Peyer's patch (tissue), 4 donors: ENCODE data around the gene CAMKK2.

Source experiments
- POLR2A ChIP-seq, 2 donors: fragments of 450-650 bp; IDR thresholded peaks; one replicate each; pipeline ENCODE4 v1.5.1; 2017; ENCODE audit warnings: antibody characterized with exemption in 2 of 2, mild to moderate bottlenecking in 2 of 2, moderate library complexity in 2 of 2
- TF ChIP-seq, protein P1 (sequence below), 6 experiments: fragments of 450-650 bp in 4 of 6; fragments of 200-600 bp in 2 of 6; sonication (generic) in 1 of 6; IDR thresholded peaks; one replicate each; pipeline ENCODE4 v1.5.1; 2017 to 2019; ENCODE audit warnings: antibody characterized with exemption in 6 of 6, mild to moderate bottlenecking in 3 of 6, moderate library complexity in 1 of 6

DNA sequence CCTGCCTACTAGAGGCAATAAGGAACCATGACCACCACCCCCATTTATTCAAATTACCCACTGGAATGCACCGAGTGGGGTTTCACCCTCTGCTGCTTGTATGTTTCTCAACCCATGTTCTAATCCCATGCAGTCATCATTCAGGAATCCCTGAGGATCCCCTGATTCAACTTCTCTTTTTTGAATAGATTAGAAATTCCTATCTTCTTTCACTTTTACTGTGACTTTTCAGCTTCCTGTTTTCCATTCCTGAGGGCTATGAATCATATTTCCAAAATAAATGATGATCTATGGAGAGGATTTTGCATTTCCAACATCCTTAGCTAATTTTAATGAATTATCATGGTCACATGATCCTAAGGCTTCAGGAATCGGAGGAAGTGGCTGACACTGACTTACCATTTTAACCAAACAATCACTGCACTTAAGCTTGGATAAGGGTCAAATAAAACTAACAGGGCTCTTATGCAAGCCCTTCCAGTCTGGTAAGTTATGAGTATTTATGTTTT lies 105.9 kb downstream of the CAMKK2 start:
- TF ChIP-seq, protein P1, sequence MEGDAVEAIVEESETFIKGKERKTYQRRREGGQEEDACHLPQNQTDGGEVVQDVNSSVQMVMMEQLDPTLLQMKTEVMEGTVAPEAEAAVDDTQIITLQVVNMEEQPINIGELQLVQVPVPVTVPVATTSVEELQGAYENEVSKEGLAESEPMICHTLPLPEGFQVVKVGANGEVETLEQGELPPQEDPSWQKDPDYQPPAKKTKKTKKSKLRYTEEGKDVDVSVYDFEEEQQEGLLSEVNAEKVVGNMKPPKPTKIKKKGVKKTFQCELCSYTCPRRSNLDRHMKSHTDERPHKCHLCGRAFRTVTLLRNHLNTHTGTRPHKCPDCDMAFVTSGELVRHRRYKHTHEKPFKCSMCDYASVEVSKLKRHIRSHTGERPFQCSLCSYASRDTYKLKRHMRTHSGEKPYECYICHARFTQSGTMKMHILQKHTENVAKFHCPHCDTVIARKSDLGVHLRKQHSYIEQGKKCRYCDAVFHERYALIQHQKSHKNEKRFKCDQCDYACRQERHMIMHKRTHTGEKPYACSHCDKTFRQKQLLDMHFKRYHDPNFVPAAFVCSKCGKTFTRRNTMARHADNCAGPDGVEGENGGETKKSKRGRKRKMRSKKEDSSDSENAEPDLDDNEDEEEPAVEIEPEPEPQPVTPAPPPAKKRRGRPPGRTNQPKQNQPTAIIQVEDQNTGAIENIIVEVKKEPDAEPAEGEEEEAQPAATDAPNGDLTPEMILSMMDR (IDR thresholded peaks at IDR 0.05), result no peak
- no peak for TF ChIP-seq POLR2A (IDR thresholded peaks at IDR 0.05)
